DOHH2 (cell line): ENCODE measurements around the gene ITPRIP.

Source experiments
- H3F3A ChIP-seq: fragments of 200-600 bp; sonication (generic), shearing (Covaris generic); 2 replicates; pipeline ENCODE4 v1.6.0; 2016; ENCODE audit warnings: antibody characterized with exemption, mild to moderate bottlenecking; ENCODE audit not compliant: control insufficient read depth, insufficient read depth
- H3K27ac ChIP-seq: fragments of 200-600 bp; sonication (generic); 2 replicates; pipeline ENCODE4 v1.5.1; 2014; ENCODE audit warnings: low read depth, mild to moderate bottlenecking, low read length, moderate library complexity
- H3K27me3 ChIP-seq: fragments of 200-600 bp; sonication (generic); 2 replicates; pipeline ENCODE4 v1.6.1; 2014; ENCODE audit warnings: mild to moderate bottlenecking, low read length, mixed read lengths; ENCODE audit not compliant: control insufficient read depth
- H3K36me3 ChIP-seq: fragments of 200-600 bp; sonication (generic); 2 replicates; pipeline ENCODE4 v1.6.1; 2014; ENCODE audit warnings: mild to moderate bottlenecking, low read length, moderate library complexity, mixed read lengths; ENCODE audit not compliant: control insufficient read depth
- H3K4me1 ChIP-seq: fragments of 200-600 bp; sonication (generic); 2 replicates; pipeline ENCODE4 v1.6.1; 2014; ENCODE audit warnings: mild to moderate bottlenecking, low read length, mixed read lengths; ENCODE audit not compliant: control insufficient read depth
- H3K4me2 ChIP-seq: fragments of 200-600 bp; sonication (generic); 2 replicates; pipeline ENCODE4 v1.6.0; 2014; ENCODE audit warnings: mild to moderate bottlenecking, low read length, moderate library complexity
- H3K4me3 ChIP-seq: fragments of 200-600 bp; sonication (generic); 2 replicates; pipeline ENCODE4 v1.5.1; 2014; ENCODE audit warnings: mild to moderate bottlenecking, low read length, mixed read lengths
- H3K79me2 ChIP-seq: fragments of 200-600 bp; sonication (generic); 2 replicates; pipeline ENCODE4 v1.6.1; 2014; ENCODE audit warnings: mild to moderate bottlenecking, low read length, mixed read lengths; ENCODE audit not compliant: control insufficient read depth
- H3K9me2 ChIP-seq: fragments of 200-600 bp; sonication (generic); replicated peaks from 2 replicates; pipeline ENCODE4 v1.6.1; 2014; ENCODE audit warnings: mild to moderate bottlenecking, low read length, mixed read lengths; ENCODE audit not compliant: control insufficient read depth
- H3K9me3 ChIP-seq: fragments of 200-600 bp; sonication (generic); 2 replicates; pipeline ENCODE4 v1.6.1; 2014; ENCODE audit warnings: antibody characterized with exemption, low read length, mixed read lengths; ENCODE audit not compliant: control insufficient read depth, insufficient read depth
- H4K20me1 ChIP-seq: fragments of 200-600 bp; sonication (generic); 2 replicates; pipeline ENCODE4 v1.6.0; 2014; ENCODE audit warnings: low read depth, mild to moderate bottlenecking, antibody characterized with exemption, low read length, moderate library complexity; ENCODE audit not compliant: control insufficient read depth, insufficient read depth
- CTCF ChIP-seq: fragments of 200-600 bp; sonication (generic); IDR thresholded peaks from one replicate; pipeline ENCODE4 v1.5.1; 2014; ENCODE audit warnings: antibody characterized with exemption, mild to moderate bottlenecking, low read depth, low read length; ENCODE audit not compliant: poor library complexity, severe bottlenecking
- EZH2phosphoT487 ChIP-seq: fragments of 200-600 bp; sonication (generic); IDR thresholded peaks from 2 replicates; pipeline ENCODE4 v1.6.1; 2017; ENCODE audit warnings: borderline replicate concordance, mild to moderate bottlenecking, antibody characterized with exemption, low read length, moderate library complexity, mixed read lengths

ITPRIP gene

GRCh38 chr10:104324221-104324686 is 14.0 kb downstream of the ITPRIP start:
- Histone ChIP-seq H3K36me3 (no peaks in the 10 kb centered on the region; the same call in 1 of the 2 replicates), H3K27me3 (no peaks in the 10 kb centered on the region), H3K4me3 (0 out of 2 replicates have a peak overlapping the region, but pooled peaks have one; percentile 31), H3K4me2 (peak overlapping the region; percentile 58), H3F3A (no peaks in the 10 kb centered on the region), H3K27ac (no peak overlapping the region), H3K9me2 (no peaks in the 10 kb centered on the region), H3K9me3 (no peaks in the 10 kb centered on the region), H3K4me1 (peaks cover 57% of the 10 kb centered on the region), H3K79me2 (peaks cover 100% of the 10 kb centered on the region), H4K20me1 (peaks cover 36% of the 10 kb centered on the region)
- no peak for TF ChIP-seq CTCF
- no peak for TF ChIP-seq EZH2phosphoT487

- TF ChIP-seq EZH2phosphoT487: no peak
- TF ChIP-seq CTCF: no peak
- peaks cover 100% of the 10 kb centered on the region for H3K79me2 ChIP-seq
- H3K9me3 ChIP-seq: no peaks in the 10 kb centered on the region
- 0 out of 2 replicates have a peak overlapping the region, but pooled peaks have one; percentile 31 for H3K4me3 ChIP-seq
- H3K27me3 ChIP-seq: no peaks in the 10 kb centered on the region
- H3K9me2 ChIP-seq: no peaks in the 10 kb centered on the region
- H3K36me3 ChIP-seq: no peaks in the 10 kb centered on the region; the same call in 1 of the 2 replicates
- peaks cover 57% of the 10 kb centered on the region for H3K4me1 ChIP-seq
- H3K4me2 ChIP-seq: peak overlapping the region; percentile 58
- peaks cover 37% of the 10 kb centered on the region for H4K20me1 ChIP-seq
- no peak overlapping the region for H3K27ac ChIP-seq
- no peaks in the 10 kb centered on the region for H3F3A ChIP-seq
Observed at GRCh38 chr10:104323760-104324201, 14.5 kb downstream of the ITPRIP start.

- Histone ChIP-seq H3K27ac (no peak overlapping the region), H3K9me3 (no peaks in the 10 kb centered on the region), H3K27me3 (no peaks in the 10 kb centered on the region), H3K36me3 (peaks cover 3% of the 10 kb centered on the region; the same call in 1 of the 2 replicates), H4K20me1 (peaks cover 40% of the 10 kb centered on the region), H3K79me2 (peaks cover 100% of the 10 kb centered on the region), H3K4me3 (no peak overlapping the region), H3F3A (no peaks in the 10 kb centered on the region), H3K9me2 (no peaks in the 10 kb centered on the region), H3K4me1 (peaks cover 57% of the 10 kb centered on the region), H3K4me2 (peak overlapping the region; percentile 47)
- TF ChIP-seq EZH2phosphoT487 (no peak), CTCF (no peak)
Observed at GRCh38 chr10:104323085-104323484, 15.2 kb downstream of the ITPRIP start.
